ENCODE data around the gene NR2C2. TPM values are rescaled to one million over a fixed set of nuclear protein-coding genes. Genes with fewer than 3 reads are reported as not detected.

The NR2C2 gene
- total RNA-seq, 1 donor from 2014 or later: 74.1 TPM

GRCh38 chr3:15017191-15017590, 69.8 kb downstream of the NR2C2 start:
- H3K27me3 Mint-ChIP-seq (ENCODE audit: low read depth): no peaks in the 10 kb centered on the region
- peaks cover 46% of the 10 kb centered on the region for H3K36me3 Mint-ChIP-seq
- no peak for DNase-seq (ENCODE audit: low spot score in 2 of 2, unreplicated experiment in 2 of 2)
- H3K4me3 Mint-ChIP-seq: no peak overlapping the region
- TF ChIP-seq CTCF (IDR thresholded peaks at IDR 0.05; ENCODE audit: unreplicated experiment): no peak
- H3K9me3 Mint-ChIP-seq: no peaks in the 10 kb centered on the region
- no peak overlapping the region for H3K27ac Mint-ChIP-seq
- H3K4me1 Mint-ChIP-seq: no peaks in the 10 kb centered on the region

- H3K27me3 Mint-ChIP-seq (ENCODE audit: low read depth): no peaks in the 10 kb centered on the region
- no peaks in the 10 kb centered on the region for H3K4me1 Mint-ChIP-seq
- no peak overlapping the region for H3K27ac Mint-ChIP-seq
- no peak for TF ChIP-seq CTCF (IDR thresholded peaks at IDR 0.05; ENCODE audit: unreplicated experiment)
- no peak for DNase-seq (ENCODE audit: low spot score in 2 of 2, unreplicated experiment in 2 of 2)
- H3K4me3 Mint-ChIP-seq: no peak overlapping the region
- no peaks in the 10 kb centered on the region for H3K9me3 Mint-ChIP-seq
- H3K36me3 Mint-ChIP-seq: peaks cover 54% of the 10 kb centered on the region
These were observed 75.9 kb downstream of the NR2C2 start for GRCh38 chr3:15023249-15023648.

DNA sequence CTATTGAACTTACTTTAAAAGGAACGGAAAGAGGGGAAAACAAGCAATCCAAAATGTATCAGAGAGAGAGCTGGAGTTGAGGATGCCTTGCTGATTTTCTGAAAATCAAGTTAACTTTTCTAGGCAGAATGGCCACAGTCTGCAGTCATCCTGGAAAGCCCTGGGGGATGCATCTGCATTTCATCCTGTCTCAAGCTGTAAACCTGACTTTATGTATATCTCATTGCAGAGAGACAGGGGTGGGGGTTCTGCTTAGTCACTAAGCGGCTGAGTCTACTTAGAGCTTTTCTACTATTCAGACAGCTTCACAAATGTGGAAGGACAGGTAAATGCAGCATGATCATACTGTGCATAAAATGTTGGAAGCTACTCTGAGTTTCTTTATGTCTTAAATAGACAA, 76.3 kb downstream of the NR2C2 start:
- H3K36me3 Mint-ChIP-seq: peaks cover 56% of the 10 kb centered on the region

GRCh38 chr3:15029625-15030024, 82.2 kb downstream of the NR2C2 start:
- no peaks in the 10 kb centered on the region for H3K9me3 Mint-ChIP-seq
- no peak for TF ChIP-seq CTCF (IDR thresholded peaks at IDR 0.05; ENCODE audit: unreplicated experiment)
- no peak overlapping the region for H3K4me3 Mint-ChIP-seq
- no peak for DNase-seq (ENCODE audit: low spot score in 2 of 2, unreplicated experiment in 2 of 2)
- no peak overlapping the region for H3K27ac Mint-ChIP-seq
- H3K27me3 Mint-ChIP-seq (ENCODE audit: low read depth): no peaks in the 10 kb centered on the region
- peaks cover 63% of the 10 kb centered on the region for H3K36me3 Mint-ChIP-seq
- no peaks in the 10 kb centered on the region for H3K4me1 Mint-ChIP-seq

More for the DNA sequence above, 76.3 kb downstream of the NR2C2 start:
- H3K27me3 Mint-ChIP-seq (ENCODE audit: low read depth): no peaks in the 10 kb centered on the region
- no peak overlapping the region for H3K27ac Mint-ChIP-seq
- H3K4me1 Mint-ChIP-seq: no peaks in the 10 kb centered on the region
- H3K4me3 Mint-ChIP-seq: no peak overlapping the region
- TF ChIP-seq CTCF (IDR thresholded peaks at IDR 0.05; ENCODE audit: unreplicated experiment): no peak
- DNase-seq (ENCODE audit: low spot score in 2 of 2, unreplicated experiment in 2 of 2): no peak
- H3K9me3 Mint-ChIP-seq: no peaks in the 10 kb centered on the region

DNA sequence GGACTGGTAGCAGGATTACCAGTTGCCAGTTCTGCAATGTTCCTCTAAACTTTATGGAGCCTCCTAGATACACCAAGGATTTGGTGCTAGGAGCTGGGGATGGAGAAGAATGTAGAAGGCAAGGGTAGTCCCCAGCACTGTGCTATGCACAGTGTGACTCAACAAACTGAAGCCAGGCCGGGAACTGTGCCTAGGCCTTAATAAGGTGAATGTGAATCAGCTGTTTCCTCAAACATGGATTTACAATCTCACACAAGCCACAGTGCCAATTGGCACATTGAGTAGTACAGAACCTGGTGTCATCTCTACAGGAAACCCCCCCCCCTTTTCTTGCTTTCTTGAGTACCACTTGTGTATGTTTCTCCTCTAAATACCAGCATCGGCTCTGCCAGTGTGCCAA, 85.3 kb downstream of the NR2C2 start:
- Mint-ChIP-seq H3K4me3 (no peak overlapping the region), H3K9me3 (no peaks in the 10 kb centered on the region), H3K27ac (no peak overlapping the region), H3K27me3 (ENCODE audit: low read depth) (no peaks in the 10 kb centered on the region), H3K4me1 (no peaks in the 10 kb centered on the region), H3K36me3 (peaks cover 49% of the 10 kb centered on the region)
- no peak for TF ChIP-seq CTCF (IDR thresholded peaks at IDR 0.05; ENCODE audit: unreplicated experiment)
- DNase-seq (ENCODE audit: low spot score in 2 of 2, unreplicated experiment in 2 of 2): no peak

- DNase-seq (ENCODE audit: low spot score in 2 of 2, unreplicated experiment in 2 of 2): no peak
- Mint-ChIP-seq H3K27me3 (ENCODE audit: low read depth) (no peaks in the 10 kb centered on the region), H3K9me3 (no peaks in the 10 kb centered on the region), H3K4me1 (no peaks in the 10 kb centered on the region), H3K27ac (no peak overlapping the region), H3K36me3 (peaks cover 50% of the 10 kb centered on the region), H3K4me3 (no peak overlapping the region)
- TF ChIP-seq CTCF (IDR thresholded peaks at IDR 0.05; ENCODE audit: unreplicated experiment): no peak
These were observed 85.7 kb downstream of the NR2C2 start for GRCh38 chr3:15033103-15033502.
